GM18498 (cell line): ENCODE measurements around the gene KRT26.
"Not testable (repeated sequence)": the region's sequence is repeated elsewhere in the genome, so short reads cannot be mapped to it uniquely, and the experiment has no call there.

ENCODE experiments used
- ATAC-seq: cut with Tn5 transposase; IDR thresholded peaks from one replicate; pipeline ENCODE4 v1.9.1; 2021; ENCODE audit warnings: mild to moderate bottlenecking, moderate library complexity; ENCODE audit not compliant: unreplicated experiment

The KRT26 gene

GRCh38 chr17:40795019-40795667 is 23.1 kb upstream of the KRT26 start:
- no peak for ATAC-seq

GRCh38 chr17:40794466-40794865 is 22.5 kb upstream of the KRT26 start:
- ATAC-seq = no peak

- no peak for ATAC-seq
Observed at GRCh38 chr17:40793832-40794231, 21.8 kb upstream of the KRT26 start.

- ATAC-seq = no peak
Observed at GRCh38 chr17:40791787-40792436, 19.9 kb upstream of the KRT26 start.

GRCh38 chr17:40791111-40791510 is 19.1 kb upstream of the KRT26 start:
- no peak for ATAC-seq

- ATAC-seq = no peak
Observed at GRCh38 chr17:40782450-40782849, 10.4 kb upstream of the KRT26 start, which contains the start of gene KRT27. TSS of gene KRT27 (minus strand) at chr17:40782550. CDS start at chr17:40782493, 57 bp downstream.

GRCh38 chr17:40779181-40779909 is 7.3 kb upstream of the KRT26 start:
- no peak for ATAC-seq

- no peak for ATAC-seq
Observed at GRCh38 chr17:40778461-40778860, 6.5 kb upstream of the KRT26 start.

- ATAC-seq = no peak
Observed at GRCh38 chr17:40777971-40778370, 6.0 kb upstream of the KRT26 start.

GRCh38 chr17:40777459-40777858 is 5.5 kb upstream of the KRT26 start:
- no peak for ATAC-seq

GRCh38 chr17:40775945-40776344 is 3.9 kb upstream of the KRT26 start:
- ATAC-seq = no peak

- no peak for ATAC-seq
Observed at GRCh38 chr17:40765657-40766056, 6.3 kb downstream of the KRT26 start.

- ATAC-seq = no peak
Observed at GRCh38 chr17:40763752-40764151, 8.2 kb downstream of the KRT26 start.

- no peak for ATAC-seq
Observed at GRCh38 chr17:40760105-40761016, 11.6 kb downstream of the KRT26 start.

- ATAC-seq = no peak
Observed at GRCh38 chr17:40755231-40755630, 16.8 kb downstream of the KRT26 start, which contains the start of gene KRT25. TSS of gene KRT25 (minus strand) at chr17:40755331. CDS start at chr17:40755271, 60 bp downstream.

- no peak for ATAC-seq
Observed at GRCh38 chr17:40753804-40754203, 18.2 kb downstream of the KRT26 start.

GRCh38 chr17:40751065-40751464 is 20.9 kb downstream of the KRT26 start:
- no peak for ATAC-seq

- ATAC-seq = no peak
Observed at GRCh38 chr17:40750391-40750790, 21.6 kb downstream of the KRT26 start.

- ATAC-seq = not testable (repeated sequence)
Observed at GRCh38 chr17:40748666-40749065, 23.3 kb downstream of the KRT26 start.

GRCh38 chr17:40738553-40738952 is 33.4 kb downstream of the KRT26 start:
- no peak for ATAC-seq

GRCh38 chr17:40735016-40735415 is 37.0 kb downstream of the KRT26 start:
- ATAC-seq = no peak
